Cardiac fibroblast (primary cell): ENCODE measurements around the gene TMEM167A.

Experiments
- DNase-seq, 2 donors: peaks; one replicate each; pipeline versions ENCODE4 v3.0.0 to v3.0.0-alpha.2; 2010; ENCODE audit warnings: low read depth in 2 of 2
- H3K4me3 ChIP-seq, 2 donors: replicated peaks in 1 of 2; 1 replicate in 1 of 2; 2 replicates in 1 of 2; pipeline ENCODE4 v1.5.1; 2011; ENCODE audit warnings: low read depth in 2 of 2, low read length in 2 of 2, mild to moderate bottlenecking in 2 of 2, moderate library complexity in 1 of 2
- CTCF ChIP-seq: IDR thresholded peaks from one replicate; pipeline ENCODE4 v1.5.1; 2011; ENCODE audit warnings: low read depth, mild to moderate bottlenecking, low read length, inconsistent platforms

TMEM167A gene

GRCh38 chr5:83093692-83094091 lies 16.5 kb upstream of the TMEM167A start:
- DNase-seq: no peak
- TF ChIP-seq CTCF: no peak
- H3K4me3 ChIP-seq: no peak overlapping the region

- no peak for DNase-seq
- no peak for TF ChIP-seq CTCF
- no peak overlapping the region for H3K4me3 ChIP-seq
Measured at GRCh38 chr5:83092619-83093018, 15.4 kb upstream of the TMEM167A start.

GRCh38 chr5:83090169-83090568 lies 13.0 kb upstream of the TMEM167A start:
- no peak for TF ChIP-seq CTCF
- no peak for DNase-seq
- no peak overlapping the region for H3K4me3 ChIP-seq

- no peak for TF ChIP-seq CTCF
- H3K4me3 ChIP-seq: no peak overlapping the region
- no peak for DNase-seq
Measured at GRCh38 chr5:83085106-83085505, 7.9 kb upstream of the TMEM167A start.

- TF ChIP-seq CTCF: no peak
- no peak overlapping the region for H3K4me3 ChIP-seq
Measured at GRCh38 chr5:83084336-83084735, 7.1 kb upstream of the TMEM167A start.

GRCh38 chr5:83082750-83083149 lies 5.6 kb upstream of the TMEM167A start:
- no peak for DNase-seq
- TF ChIP-seq CTCF: no peak
- no peak overlapping the region for H3K4me3 ChIP-seq

More at GRCh38 chr5:83084336-83084735, 7.1 kb upstream of the TMEM167A start:
- DNase-seq: no peak

GRCh38 chr5:83077662-83078261 lies 568 bp upstream of the TMEM167A start:
- TF ChIP-seq CTCF: no peak
- H3K4me3 ChIP-seq: peak overlapping the region; percentile 81 to 82
- peak in 1 of 2 donors; percentile 31 for DNase-seq
